Kidney tubule cell (primary cell): ENCODE data around the gene HAAO.

Experiments used
- DNase-seq: peaks from one replicate; pipeline ENCODE4 v3.0.0-alpha.2; 2018; ENCODE audit warnings: low spot score

HAAO gene

DNA sequence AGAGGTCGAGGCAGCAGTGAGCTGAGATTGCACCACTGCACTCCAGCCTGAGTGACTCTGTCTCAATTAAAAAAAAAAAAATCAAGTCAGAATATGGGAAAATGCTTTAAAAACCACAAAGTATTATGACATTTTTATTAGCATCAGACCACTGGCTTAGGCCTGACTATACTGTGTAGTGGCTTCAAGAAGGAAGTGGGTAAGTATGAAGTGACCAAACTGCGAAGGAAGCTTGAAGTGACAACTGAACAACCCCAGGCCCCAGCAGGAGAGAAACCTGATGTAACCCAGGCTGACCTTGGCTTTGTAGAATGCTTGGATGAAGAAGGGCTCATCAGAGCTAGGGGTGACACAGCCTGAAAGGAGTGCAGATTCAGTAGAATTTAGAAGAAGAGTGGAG is 21.4 kb upstream of the HAAO start:
- DNase-seq: no peak

DNA sequence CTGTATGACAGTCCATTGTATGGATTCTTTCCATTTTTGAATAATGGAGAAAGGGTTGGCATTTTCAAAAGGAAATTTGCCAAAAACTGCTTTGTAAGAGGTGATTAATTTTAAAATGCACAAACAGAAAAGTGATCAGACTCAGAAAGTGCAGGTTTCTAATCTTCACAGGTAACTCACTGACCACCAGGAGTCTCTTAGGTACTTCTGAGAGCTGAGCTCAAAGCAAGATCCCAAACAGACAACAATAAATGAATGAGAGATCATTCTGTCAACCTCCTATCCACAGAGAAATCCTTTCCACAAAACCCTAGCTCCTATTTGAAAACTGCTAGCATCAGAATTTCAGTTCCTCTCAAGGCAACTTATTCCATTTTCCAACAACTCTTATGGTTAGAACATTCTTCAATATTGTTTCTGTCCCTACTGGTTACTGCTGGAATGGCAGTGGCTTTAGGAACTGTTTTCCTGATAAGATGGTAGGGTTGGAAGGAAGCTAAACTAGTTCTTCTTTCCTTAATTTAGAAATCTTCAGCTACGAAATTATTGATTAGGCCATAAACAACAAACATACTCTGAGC is 20.6 kb upstream of the HAAO start:
- DNase-seq: peak; percentile 43

DNA sequence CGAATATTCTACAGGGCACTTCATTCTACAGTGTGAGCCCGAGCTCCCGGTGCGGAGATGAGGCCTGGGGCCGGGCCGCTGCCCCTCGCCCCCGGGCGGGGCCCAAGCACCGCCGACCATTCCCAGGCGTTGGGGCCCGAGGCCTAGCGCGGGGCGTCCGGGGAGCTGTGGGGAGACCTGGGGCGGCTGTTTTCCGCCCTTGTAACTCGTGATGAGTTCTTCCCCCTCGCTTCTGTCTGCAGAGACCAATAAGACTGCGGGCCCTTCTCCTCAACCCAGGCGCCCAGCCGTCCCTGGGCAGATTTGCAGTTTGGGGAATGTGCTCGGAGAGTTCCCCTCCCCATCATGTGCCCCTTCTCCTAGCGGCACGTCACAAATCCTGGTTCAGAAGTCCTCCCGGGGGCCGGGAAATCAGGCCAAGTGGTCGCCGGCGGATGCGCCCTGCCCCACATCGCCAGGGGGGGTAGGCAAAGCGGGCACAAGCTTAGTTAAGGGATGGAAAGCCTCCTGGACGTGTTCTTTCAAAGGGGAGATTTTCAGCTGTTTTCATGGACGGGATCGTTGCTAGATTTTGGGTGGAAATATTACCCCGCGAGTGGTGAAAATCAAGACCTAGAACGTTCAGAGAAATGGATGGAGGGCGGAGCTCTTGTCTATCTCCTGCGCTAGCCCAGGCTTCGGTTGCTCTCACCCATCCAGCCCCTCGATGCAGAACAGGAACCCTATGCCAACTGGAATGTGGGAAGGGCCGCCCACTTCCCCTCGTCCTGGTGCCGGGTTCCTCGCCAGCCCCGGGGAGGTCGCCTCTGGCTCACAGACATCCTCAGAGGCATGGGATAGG is 18.8 kb upstream of the HAAO start:
- DNase-seq: peak; percentile 71

DNA sequence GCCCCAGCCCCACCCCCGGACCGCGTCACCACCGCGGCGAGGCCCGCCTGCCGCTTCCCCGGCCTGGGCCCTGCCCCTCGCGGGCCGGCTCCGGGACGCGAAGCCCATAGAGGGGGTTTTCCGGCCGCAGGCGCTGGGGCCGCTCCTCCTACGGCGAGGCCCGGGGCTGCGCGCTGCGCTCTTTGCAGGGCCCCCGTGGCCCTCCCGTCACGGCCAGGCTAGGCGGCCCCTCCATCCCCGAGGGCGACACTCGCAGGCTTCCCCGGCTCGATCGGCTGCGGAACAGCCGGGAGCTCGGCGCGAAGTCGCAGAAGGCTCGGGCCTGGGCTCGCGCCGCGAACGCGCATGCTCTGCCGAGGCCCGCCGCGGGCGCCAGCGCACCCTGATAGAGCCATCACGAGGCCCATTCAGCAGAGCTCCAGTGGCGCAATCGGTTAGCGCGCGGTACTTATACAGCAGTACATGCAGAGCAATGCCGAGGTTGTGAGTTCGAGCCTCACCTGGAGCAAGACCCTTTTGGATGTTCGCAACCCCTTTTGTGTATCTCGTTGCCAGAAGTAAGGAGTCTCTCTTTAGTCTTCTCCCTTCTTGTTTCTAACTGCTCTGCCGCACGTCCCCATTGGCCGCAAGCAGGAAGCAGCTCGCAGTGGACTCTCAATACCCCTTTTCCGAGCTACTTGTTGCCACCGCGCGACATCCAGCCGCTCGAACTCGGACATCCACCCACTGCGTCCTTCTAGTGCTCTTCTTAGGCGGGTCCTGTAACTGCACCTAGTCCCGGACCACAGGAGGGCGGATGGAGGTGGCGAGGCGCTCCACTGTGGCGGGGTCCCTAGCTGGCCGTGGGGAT is 18.0 kb upstream of the HAAO start:
- DNase-seq: peak; percentile 97

DNA sequence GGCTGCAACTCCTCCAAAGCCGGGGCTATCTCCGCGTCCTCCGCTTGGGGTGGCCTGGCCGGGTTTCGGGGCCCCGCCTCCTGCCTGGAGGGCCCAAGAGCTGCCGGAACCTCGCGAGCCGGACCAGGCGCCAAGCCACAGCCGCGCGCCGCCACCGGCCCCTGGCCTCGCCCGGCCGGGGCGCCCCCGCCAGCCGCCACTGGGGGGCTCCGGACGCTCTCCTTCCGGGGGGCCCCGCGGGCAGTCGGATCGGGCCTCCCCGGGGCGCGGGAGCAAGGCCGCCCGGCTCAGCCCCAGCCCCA is 17.4 kb upstream of the HAAO start:
- DNase-seq: peak; percentile 90

DNA sequence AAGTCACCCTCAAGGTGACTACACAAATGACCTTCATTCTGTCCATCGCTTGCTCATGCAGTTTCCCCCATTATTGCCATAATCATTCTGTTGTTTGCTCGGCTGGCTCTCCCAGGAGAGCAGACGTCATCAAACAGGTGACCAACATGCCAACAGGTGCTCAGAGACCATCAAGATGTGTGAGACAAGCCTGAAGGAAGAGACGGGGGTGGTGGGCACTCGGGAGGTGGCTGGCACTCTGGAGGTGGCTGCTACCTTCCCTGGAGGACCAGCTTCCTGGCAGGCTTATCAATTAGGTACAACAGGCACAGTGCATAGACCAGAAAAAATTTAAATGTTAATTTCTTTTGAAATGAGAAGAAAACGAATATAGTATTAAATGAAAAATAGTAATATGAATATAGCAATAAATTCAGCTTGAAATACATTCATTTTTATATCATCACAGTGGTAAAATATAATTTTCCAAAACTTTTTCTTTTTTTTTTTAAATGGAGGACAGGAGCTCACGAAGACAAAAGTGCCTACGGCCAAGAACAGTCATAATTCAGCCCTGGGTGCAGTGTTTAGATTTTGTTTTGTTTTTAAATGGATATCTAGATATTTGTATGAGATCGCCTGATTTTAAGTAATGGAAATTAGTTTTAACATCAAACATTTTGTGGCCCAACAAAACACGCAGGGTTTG is 16.9 kb upstream of the HAAO start:
- peak; percentile 47 for DNase-seq

DNA sequence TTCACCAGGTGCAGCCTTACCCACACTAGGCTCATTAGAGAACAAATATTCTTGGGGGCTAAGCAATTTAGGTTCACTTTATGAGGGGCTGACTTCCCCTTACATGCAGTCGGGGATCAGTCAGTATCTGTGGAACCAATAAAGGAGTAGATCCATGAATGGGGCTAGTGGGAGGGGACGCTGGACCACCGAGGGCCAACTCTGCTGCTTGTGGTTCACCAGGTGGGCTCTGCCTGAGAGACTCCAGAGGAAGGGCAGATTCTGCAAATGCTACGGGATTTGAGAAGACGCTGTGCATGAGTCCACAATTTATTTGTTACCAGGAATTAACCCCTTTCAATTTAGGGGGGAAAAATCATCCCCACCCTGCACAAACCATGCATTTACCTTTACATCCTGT is 15.9 kb upstream of the HAAO start:
- no peak for DNase-seq

DNA sequence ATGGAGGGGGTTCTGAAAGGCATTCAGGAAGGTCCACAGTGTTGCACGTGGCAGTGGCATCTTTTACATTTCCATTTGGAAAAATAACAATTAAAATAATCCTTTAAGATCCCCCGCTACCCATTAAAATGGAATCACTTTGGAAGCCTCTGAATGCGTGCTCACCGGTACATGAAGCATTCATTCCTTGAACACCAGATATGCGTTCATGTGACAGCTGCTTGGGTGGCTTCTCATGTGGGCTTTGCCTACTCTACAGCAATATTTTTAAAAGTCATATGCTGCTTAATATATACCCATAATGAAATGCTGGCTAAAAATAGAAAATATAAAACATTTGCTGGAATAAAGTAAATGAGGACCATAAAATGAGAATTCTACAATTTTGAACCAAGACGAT is 14.4 kb upstream of the HAAO start:
- DNase-seq: no peak

DNA sequence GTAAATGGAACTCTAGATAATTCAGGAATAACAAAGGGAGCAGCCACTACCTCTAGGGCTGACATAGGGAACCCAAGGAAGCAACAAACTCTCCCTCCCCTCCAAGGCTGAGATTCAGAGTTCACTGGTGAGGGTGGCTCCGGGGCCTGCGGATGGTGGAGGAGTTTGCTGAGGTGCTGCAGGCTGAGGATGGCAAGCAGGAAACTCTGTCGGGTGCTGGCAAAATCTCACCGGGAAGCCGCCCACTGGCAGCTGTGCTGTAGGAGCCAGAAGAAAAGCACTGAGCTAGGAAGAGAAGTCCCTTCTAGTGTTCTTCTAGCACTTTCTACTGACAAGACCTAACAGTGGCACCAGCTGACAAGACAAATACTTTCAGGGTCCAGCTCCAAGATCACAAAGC is 12.5 kb upstream of the HAAO start:
- no peak for DNase-seq

DNA sequence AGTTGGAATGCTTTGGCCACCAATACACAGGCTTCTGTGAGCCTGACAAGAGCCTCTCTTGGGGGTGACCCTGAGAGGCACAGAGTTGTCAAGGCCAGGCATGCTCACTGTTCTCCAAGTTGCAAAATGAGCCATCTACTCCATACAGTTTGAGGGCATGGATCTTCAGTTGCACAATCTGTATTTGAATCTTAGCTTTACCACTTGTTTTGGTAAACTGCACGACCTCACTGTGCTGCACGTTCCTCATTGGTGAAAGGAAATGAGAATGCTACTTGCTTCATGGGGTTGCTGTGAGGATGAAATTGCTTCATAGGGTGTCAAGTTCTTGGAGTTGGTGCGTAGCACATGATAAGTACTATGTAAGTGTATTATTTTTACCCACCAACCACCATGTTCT is 12.0 kb upstream of the HAAO start:
- no peak for DNase-seq

DNA sequence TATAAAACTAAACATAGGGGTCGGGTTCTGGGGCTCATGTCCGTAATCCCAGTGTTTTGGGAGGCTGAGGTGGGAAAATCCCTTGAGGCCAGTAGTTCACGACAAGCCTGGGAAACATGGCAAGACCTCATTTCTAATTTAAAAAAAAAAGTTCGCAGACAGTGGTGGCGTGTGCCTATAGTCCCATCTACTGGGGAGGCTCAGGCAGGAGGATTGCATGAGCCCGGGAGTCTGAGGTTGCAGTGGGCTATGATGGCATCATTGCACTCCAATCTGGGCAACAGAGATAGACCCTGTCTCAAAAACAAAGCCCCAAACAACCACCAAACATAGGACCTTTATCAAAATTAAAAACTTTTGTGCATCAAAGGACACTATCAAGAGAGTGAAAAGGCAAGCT is 9.8 kb upstream of the HAAO start:
- DNase-seq: no peak

DNA sequence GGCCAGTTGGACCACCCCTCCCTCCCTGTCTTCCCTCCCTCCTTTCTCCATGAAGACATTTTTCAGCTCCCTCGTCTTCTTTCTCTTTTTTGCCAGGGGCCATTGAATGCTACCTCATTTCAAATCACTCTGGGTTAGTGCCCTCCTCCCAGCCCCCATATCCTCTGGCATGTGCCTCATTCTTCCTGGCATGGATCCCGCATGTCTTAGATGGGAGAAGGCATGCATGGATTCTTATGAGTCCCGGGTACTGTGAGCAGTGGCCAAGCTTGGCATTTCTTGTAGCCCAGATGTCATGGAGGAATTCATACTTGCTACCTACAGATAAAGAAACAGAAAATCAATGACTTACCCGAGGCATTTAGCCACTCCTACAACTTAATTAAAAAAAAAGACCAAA is 9.0 kb upstream of the HAAO start:
- DNase-seq: peak; percentile 47

DNA sequence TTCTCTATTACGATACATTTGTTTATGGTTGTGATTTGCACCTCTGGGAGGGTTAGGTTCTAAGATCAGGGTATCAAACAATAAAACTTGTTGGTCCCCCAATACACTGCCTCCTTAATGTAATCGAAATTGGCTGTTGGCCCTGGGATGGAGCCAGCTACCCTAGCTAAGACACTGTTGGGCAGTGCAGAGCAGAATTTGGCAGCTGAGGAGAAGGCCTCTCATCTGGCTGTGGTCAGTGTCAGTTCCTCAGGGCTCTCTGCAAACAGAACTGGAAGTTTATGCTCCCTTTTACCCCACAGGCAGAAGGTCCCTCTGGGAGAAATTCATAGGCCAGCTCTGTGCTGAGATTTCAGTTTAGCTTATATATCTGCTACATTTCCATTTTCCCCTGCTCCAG is 8.6 kb upstream of the HAAO start:
- DNase-seq: no peak

DNA sequence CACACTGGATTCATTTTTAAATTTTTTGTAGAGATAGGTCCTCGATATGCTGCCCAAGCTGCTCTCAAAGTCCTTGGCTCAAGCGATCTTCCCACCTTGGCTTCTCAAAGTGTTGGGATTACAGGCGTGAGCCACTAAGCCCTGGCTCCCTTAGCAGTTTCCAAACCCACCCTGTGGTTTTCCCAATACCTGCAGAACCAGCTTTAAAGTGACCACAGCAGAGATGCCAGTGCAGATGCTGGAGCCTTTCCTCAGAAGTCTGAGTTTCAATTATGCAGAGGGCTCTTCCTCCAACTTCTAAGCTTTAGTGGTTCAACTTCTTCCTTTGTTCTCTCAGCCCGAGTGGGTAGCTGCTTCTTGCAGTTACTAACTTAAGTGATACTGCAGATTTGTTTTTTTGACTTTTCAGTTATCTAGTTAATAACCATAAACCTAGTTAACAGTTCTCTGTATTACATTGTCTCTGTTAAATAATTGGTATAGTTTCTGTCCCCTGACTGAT is 8.1 kb upstream of the HAAO start:
- DNase-seq: no peak

DNA sequence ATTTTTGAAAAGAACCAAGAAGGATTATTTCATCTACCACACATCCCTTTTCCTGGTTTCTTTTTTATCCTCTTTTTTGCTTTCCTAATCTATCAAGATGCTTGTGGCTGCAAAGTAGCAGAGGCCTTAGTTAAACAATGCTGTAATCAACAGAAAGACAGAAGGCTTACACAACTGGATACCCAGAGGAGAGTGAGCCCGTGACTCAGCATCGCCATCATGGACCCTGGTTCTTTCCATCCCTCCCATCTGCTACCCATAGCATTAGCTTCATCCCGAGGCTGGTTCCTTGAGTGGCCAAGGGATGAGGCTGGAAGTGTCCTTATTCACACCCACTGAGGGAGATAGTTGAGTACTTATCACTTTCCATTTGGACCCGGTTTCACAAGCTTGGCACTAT is 7.5 kb upstream of the HAAO start:
- no peak for DNase-seq

DNA sequence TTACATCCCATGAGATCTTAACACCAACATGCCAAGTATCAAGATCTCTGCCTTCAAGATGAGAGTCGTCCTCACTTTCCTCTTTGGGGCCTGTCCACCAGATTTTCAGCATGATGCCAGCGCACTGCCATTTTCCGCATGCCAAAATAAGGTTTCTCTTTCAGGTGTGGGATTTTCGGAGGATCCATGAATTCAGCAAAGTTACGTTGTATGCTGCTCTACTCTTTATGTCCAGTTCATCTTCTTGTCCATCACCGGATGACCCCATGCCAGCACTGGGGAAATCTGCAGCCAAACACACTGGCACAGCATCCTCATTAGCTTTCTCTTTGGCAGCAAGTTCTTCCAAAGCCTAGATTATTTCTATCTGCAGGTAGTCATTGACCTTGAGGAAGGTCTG is 4.9 kb upstream of the HAAO start:
- DNase-seq: no peak

DNA sequence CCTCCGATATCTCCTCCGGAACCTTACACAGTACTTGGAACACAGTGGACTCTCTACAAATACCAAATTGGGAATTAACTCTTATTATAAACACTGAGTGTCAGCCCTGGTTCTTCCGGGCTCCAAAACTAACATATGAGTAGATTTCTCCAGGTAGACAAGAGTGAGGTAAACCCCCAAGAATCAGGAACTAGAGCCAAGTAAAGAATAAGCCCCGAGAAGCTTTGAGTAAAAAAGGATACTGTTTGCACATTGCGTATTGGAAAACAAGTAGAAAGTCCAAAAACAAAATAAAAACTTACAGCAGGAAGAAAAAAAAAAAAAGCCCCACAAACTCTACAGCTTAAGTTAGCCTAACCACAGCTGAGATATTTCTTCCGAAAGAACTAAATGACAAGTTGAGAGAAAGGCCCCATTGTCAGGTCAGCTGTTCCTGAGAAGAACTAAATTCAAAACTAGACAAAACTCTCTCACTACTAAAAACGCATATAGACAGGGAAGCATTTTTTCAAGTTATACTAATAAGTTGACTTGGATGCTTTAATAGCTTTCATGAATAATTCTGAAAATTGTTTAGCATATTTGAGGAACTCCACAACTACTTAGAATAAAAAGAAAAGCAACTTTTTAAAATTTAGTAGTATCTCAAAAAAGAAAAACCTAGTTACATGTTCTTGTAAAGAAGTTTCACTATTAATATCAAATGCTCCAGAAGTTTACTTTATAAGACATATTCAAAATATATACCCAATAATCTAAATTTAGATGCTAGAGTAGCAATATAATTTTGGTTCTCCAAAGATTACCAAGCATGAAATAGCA is 4.3 kb upstream of the HAAO start:
- DNase-seq: no peak

DNA sequence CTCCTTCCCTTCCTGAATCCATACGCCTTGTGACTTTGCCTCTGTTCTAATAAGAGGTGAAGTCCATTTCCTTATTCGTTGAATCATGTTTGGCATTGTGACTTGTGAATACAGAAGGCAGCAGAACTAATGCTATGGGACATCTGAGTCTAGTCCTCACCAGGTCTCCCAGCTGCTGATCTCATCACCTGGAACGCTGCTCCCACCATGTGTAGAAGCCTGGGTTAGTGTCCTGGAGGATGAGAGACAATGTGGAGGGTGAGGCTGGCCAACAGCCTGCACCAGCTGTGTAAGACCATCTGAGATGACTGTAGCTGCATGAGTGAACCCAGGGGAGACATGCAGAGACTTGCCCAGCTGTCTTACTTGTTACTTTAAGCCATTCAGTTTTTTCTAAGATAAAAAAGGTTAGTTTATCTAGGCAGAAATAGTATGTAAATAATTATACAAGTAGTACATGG is 3.5 kb upstream of the HAAO start:
- DNase-seq: peak; percentile 48

DNA sequence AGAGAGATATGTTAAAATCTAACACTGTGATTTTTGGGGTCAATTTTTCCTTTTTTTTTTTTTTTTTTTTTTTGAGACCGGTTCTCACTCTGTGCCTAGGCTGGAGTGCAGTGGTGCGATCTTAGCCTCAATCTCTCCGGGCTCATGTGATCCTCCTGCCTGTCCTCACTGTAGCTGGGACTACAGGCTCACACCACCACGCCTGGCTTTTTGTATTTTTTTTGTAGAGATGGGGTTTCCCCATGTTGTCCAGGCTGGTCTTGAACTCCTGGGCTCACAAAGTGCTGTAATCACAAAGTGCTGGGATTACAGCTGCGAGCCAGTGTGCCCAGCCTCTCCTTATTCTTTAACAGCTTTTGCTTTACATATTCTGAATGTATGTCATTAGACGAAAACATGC is 2.9 kb upstream of the HAAO start:
- DNase-seq: no peak

DNA sequence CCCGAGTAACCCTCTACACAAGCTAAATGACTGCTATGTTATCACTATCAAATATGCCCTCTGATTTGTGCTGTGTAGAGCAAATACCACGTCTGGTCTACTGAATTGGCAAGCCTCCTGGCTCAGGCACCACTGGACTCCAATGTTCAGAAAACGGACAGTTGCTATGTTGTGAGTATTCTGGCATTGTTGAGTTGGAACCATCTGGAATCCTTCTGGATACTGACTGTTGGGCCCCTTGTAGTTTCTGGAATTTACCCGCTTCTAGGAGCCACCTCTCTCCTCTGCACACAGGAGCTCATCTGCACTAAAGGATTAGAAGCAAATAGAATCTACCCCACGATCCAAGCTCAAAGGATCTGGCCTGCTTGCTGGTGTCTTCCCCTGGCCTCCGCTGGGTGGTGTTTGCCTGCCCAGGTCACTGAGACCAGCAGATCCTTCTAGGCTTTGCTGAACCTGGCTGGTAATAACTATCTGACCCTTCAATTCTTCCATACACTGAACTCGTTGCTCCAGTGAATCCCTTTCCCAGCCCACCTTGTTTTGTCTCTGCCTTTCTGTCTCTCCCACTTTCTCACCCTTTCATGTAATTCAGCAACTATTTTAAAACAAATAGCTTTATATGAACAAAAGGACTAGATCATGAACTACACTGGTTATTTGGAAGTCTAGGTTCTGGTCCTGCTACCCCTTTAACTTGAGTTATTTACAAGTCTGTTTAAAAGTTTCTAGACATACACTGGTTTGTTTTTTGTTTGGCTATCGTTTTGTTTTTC is 2.1 kb upstream of the HAAO start:
- DNase-seq: peak; percentile 58
